Activated CD8-positive, alpha-beta memory T cell treated with anti-CD3 and anti-CD28 coated beads, Interleukin-2, amount 10 ng/mL, durations not matched to agents 7 days and 5 days (primary cell): Measurements from ENCODE around the gene NIPSNAP2. TPM values are rescaled to one million over a fixed set of nuclear protein-coding genes. Genes with fewer than 3 reads are reported as not detected.

Experiments used
- ATAC-seq: fragments of 150-1000 bp; cut with Tn5 transposase; one replicate; pipeline ENCODE4 v1.10.0; 2021; ENCODE audit warnings: moderate library complexity
- CTCF ChIA-PET: fragments of 350-600 bp; sonication (Branson Sonifier 250); formaldehyde crosslinking; loops from one replicate; lab custom pipeline; 2021; ENCODE audit warnings: antibody characterized with exemption; lab: Charles Lee
- DNase-seq: peaks from one replicate; pipeline ENCODE4 v3.0.0-alpha.2; 2020
- H3K27ac Mint-ChIP-seq: one replicate; pipeline ENCODE4 v1.8.0; 2021; ENCODE audit warnings: mild to moderate bottlenecking, mixed read lengths
- H3K27me3 Mint-ChIP-seq: one replicate; pipeline ENCODE4 v1.8.0; 2021; ENCODE audit warnings: mixed read lengths
- H3K36me3 Mint-ChIP-seq: one replicate; pipeline ENCODE4 v1.8.0; 2021; ENCODE audit warnings: mild to moderate bottlenecking, mixed read lengths
- H3K4me1 Mint-ChIP-seq: one replicate; pipeline ENCODE4 v1.8.0; 2021; ENCODE audit warnings: mixed read lengths
- H3K4me3 Mint-ChIP-seq: one replicate; pipeline ENCODE4 v1.8.0; 2021; ENCODE audit warnings: mild to moderate bottlenecking, moderate library complexity, mixed read lengths
- H3K9me3 Mint-ChIP-seq: one replicate; pipeline ENCODE4 v1.8.0; 2022; ENCODE audit warnings: low read depth, mixed read lengths
- total RNA-seq, 2 experiments: library from RNA; stranded (reverse); gene quantifications; one replicate each; pipeline ENCODE4 v1.2.3, GENCODE V29; 2021

The NIPSNAP2 gene
- total RNA-seq, 2 experiments from 2014 or later: 28.6 to 29.0 TPM

DNA sequence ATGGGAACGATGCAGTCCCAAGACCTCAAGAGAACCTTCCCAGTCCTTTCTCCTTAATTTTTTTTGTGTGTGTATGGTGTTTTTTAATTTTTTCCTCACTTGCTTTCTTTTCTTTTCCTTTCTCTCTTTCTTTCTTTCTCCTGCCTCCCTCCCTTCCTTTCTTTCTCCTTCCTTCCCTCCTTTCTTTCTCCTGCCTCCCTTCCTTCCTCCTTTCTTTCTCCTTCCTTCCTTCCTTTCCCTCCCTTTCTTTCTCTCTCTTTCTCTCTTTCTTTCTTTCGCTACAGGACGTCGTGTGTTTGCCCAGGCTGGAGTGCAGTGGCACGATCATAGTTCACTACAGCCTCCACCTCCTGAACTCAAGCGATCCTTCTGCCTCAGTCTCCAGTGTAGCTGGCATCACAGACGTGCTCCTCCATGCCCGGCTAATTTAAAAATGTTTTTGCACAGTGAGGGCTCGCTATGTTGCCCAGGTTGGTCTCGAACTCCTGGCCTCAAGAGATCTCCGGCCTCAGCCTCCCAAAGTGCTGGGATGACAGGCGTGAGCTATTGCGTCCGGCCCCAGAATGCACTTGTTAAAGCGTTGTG, 709 bp upstream of the NIPSNAP2 start:
- no peak for ATAC-seq
- Mint-ChIP-seq H3K27me3 (no peaks in the 10 kb centered on the region), H3K36me3 (peaks cover 5% of the 10 kb centered on the region), H3K4me1 (peaks cover 25% of the 10 kb centered on the region), H3K4me3 (peak overlapping the region; percentile 68), H3K9me3 (no peaks in the 10 kb centered on the region), H3K27ac (peak overlapping the region; percentile 73)
- CTCF ChIA-PET: interaction anchor here (0.6 to 2.2 kb wide), 12 partner anchors 8 to 324 kb away, joined by 3 to 19 read pairs (median 4); partner anchors contain the start of genes CCT6A, PSPH, SUMF2 and ZNF713
- DNase-seq: no peak

DNA sequence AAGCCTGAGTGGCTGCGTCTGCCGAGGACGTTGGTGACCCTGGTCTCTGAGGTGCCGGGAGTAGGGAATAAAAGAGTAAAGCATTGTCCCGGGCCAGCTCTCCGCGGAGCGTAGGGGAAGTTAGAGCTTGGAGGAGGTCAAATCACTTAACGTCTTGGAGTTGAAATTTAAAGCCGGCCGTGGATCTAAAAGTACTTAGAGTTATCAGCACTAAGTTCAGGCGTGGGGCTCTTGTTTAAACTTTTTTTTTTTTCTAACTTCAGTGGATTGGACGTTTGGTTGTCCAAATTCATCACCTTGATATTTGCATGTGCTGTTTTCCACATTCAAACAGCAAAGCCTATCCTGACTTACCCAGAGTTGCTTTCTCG, 700 bp downstream of the NIPSNAP2 start:
- no peaks in the 10 kb centered on the region for H3K27me3 Mint-ChIP-seq
- H3K36me3 Mint-ChIP-seq: peaks cover 11% of the 10 kb centered on the region
- peaks cover 33% of the 10 kb centered on the region for H3K4me1 Mint-ChIP-seq
- peak overlapping the region; percentile 80 for H3K27ac Mint-ChIP-seq
- H3K4me3 Mint-ChIP-seq: peak overlapping the region; percentile 75
- CTCF ChIA-PET: interaction anchor here (1.0 to 2.2 kb wide), 7 partner anchors 9 to 371 kb away, joined by 3 to 19 read pairs (median 8); partner anchors contain the start of genes CCT6A, PSPH and SUMF2
- DNase-seq: no peak
- no peaks in the 10 kb centered on the region for H3K9me3 Mint-ChIP-seq
- ATAC-seq: no peak

DNA sequence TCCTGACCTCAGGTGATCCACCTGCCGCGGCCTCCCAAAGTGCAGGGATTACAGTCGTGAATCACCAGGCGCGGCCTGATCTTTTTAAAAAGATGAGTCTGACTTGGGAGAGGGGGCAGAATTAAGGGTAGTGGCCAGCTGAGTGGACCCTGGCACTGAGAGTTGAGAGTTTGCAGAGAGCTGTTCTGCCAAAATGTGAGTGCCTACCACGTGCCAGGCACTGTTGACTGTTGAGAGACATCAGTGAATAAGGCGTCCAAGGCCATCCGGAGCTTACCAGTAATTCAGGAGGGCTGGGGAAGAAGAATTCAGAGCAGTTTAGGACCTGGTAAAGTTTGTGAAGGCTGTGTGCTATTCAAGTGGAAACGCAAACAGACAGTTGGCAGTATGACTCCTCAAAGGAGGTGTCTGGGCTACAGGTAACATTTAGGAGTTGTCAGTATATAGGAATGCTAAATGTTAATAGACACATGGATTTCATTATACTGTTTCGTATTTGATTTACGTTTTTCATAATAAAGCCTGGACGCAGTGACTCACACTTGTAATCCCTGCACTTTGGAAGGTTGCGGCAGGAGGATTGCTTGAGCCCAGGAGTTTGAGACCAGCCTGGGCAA, 1.5 kb downstream of the NIPSNAP2 start:
- CTCF ChIA-PET: interaction anchor here (1.6 kb wide), 1 partner anchor 108 kb away, joined by 4 read pairs; no protein-coding TSS in a partner anchor
- Mint-ChIP-seq H3K9me3 (no peaks in the 10 kb centered on the region), H3K4me3 (peak overlapping the region; percentile 7), H3K4me1 (peaks cover 34% of the 10 kb centered on the region), H3K36me3 (peaks cover 12% of the 10 kb centered on the region), H3K27ac (no peak overlapping the region), H3K27me3 (no peaks in the 10 kb centered on the region)
- no peak for DNase-seq
- ATAC-seq: no peak

DNA sequence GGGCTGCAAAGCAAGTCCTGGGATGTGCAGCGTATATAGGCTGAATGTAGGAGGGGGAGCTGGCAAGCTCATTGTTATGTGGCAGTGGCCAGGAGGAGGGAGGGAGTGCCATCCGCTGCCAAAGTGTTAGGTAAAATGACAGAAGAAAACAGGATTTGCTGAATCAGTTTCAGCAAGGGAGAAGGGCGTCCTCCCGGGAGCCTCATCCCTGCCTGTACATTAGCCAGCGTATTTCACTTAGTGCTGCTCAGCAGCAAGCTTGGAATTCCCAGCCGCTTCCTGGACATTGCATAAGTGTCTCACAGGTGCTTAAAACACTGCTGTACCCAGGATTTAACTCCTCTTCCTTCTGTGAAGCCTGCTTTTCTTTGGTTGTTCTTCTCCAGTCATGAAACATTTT, 2.5 kb downstream of the NIPSNAP2 start:
- Mint-ChIP-seq H3K36me3 (peaks cover 12% of the 10 kb centered on the region), H3K27ac (no peak overlapping the region), H3K27me3 (no peaks in the 10 kb centered on the region), H3K9me3 (no peaks in the 10 kb centered on the region), H3K4me3 (no peak overlapping the region), H3K4me1 (peaks cover 34% of the 10 kb centered on the region)
- no peak for DNase-seq
- CTCF ChIA-PET: interaction anchor here (1.6 kb wide), 1 partner anchor 107 kb away, joined by 4 read pairs; no protein-coding TSS in a partner anchor
- no peak for ATAC-seq

DNA sequence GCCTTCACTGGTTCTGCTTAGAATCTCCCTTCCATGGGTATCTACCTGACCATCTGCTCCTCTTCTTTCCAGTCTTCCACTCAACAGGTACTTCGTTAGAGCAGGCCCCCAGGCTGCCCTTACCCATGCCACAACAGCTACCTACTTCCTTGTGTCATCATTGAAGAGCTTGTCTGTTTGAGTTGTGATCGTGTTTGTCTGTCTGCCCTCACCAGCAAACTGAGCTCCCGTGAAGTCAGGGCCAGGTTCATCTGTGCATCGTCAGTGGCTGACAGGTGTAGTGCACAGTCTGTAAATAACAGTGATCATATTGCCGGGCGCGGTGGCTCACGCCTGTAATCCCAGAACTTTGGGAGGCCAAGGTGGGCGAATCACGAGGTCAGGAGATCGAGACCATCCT, 5.0 kb downstream of the NIPSNAP2 start:
- CTCF ChIA-PET: no interaction called here
- Mint-ChIP-seq H3K4me3 (no peak overlapping the region), H3K4me1 (peaks cover 18% of the 10 kb centered on the region), H3K9me3 (no peaks in the 10 kb centered on the region), H3K27me3 (no peaks in the 10 kb centered on the region), H3K36me3 (peaks cover 12% of the 10 kb centered on the region), H3K27ac (no peak overlapping the region)
- ATAC-seq (no peak), DNase-seq (no peak)

DNA sequence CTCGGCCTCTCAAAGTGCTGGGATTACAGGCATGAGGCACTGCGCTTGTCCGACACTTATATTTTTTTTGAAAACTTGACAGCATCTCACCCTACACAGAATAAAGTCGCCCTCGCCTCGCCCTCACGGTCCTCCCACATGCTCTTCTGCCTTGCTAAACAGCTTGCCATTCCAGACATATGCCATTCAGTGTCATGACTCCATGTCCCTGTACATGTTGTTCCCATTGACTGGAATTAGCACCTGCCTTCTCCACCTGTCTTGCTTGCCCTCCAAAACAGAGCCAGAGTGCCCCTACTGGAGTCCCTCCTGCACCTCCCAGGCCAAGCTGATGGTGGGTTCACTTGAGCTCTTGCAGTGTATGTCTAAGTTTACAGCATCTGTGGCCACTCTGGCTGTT, 6.2 kb downstream of the NIPSNAP2 start:
- ATAC-seq (no peak), DNase-seq (no peak)
- H3K27me3 Mint-ChIP-seq: no peaks in the 10 kb centered on the region
- CTCF ChIA-PET: no interaction called here
- H3K4me1 Mint-ChIP-seq: peaks cover 13% of the 10 kb centered on the region
- no peak overlapping the region for H3K4me3 Mint-ChIP-seq
- peaks cover 12% of the 10 kb centered on the region for H3K36me3 Mint-ChIP-seq
- no peaks in the 10 kb centered on the region for H3K9me3 Mint-ChIP-seq
- H3K27ac Mint-ChIP-seq: no peak overlapping the region

DNA sequence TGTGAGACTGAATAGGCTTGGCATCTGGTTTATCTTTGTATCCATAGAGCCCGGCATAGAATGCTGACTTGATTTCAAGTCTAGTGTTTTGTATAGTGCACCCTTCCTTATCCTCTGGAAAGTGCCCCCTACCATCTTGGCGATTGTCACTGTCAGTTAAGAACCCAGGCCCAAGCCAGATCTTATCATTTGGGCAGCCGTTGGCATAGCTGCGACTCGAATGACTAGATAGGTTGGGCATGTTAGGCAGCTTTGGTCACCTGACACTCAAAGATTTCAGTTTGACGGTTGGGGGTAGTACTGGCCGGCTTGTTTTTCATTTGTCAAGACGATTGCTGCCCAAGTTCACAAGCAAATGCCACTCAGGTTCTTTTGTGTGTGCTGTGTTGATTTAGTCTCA, 6.6 kb downstream of the NIPSNAP2 start:
- Mint-ChIP-seq H3K36me3 (peaks cover 10% of the 10 kb centered on the region), H3K9me3 (no peaks in the 10 kb centered on the region), H3K27ac (no peak overlapping the region), H3K4me3 (no peak overlapping the region), H3K27me3 (no peaks in the 10 kb centered on the region), H3K4me1 (peaks cover 11% of the 10 kb centered on the region)
- ATAC-seq (no peak), DNase-seq (no peak)
- CTCF ChIA-PET: no interaction called here

DNA sequence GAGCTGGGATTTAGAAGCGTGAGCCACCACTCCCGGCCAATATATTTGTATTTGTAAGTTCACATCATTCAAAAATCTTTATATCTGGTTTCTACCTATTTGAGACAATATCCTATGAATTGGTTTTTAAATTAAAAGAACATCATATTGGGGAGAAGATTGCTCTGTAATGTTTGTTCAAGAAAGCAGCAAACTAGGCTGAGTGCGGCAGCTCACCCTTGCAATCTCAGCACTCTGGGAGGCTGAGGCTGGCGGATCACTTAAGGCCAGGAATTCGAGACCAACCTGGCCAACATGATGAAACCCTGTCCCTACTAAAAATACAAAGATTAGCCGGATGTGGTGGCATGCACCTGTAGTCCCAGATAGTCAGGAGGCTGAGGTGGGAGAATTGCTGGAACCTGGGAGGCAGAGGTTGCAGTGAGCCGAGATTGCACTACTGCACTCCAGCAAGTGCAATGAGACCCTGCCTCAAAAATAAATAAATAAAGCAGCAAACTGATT, 9.4 kb downstream of the NIPSNAP2 start:
- CTCF ChIA-PET: interaction anchor here (1.9 kb wide), 1 partner anchor 10 kb away, joined by 4 read pairs; the partner anchor contains the start of gene NIPSNAP2
- Mint-ChIP-seq H3K27me3 (no peaks in the 10 kb centered on the region), H3K9me3 (no peaks in the 10 kb centered on the region), H3K36me3 (peaks cover 12% of the 10 kb centered on the region), H3K4me3 (no peak overlapping the region), H3K27ac (no peak overlapping the region), H3K4me1 (peaks cover 9% of the 10 kb centered on the region)
- ATAC-seq: no peak
- no peak for DNase-seq

DNA sequence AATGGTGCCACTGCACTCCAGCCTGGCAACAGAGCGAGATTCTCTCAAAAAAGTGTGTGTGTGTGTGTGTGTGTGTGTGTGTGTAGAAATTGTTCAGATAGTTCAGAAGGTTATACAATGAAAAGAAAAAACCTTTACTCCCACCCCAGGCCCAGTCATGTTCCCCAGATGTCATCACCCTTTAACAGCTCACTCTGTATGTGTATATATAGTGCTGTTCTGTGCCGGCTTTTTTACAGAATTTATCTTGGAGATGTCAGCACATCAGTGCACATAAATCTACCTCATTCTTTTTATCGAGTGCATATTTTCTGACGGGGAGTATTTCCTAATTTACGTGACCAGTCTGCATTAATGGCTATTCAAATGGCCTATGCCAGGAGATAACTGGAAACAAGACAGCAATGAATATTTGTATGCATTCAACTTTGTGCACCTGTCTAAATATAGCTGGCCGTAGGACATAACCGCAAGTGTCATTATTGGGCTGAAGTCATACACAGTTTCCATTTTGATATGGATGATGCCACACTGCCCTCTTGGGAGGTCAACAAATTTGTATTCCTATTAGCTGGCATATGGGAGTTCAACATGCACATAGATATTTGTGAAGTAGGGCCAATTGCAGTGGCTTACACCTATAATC, 11.7 kb downstream of the NIPSNAP2 start:
- CTCF ChIA-PET: interaction anchor here (0.8 to 1.1 kb wide), 2 partner anchors 12 to 335 kb away, joined by 3 to 4 read pairs; partner anchors contain the start of gene NIPSNAP2
- H3K27me3 Mint-ChIP-seq: no peaks in the 10 kb centered on the region
- H3K27ac Mint-ChIP-seq: no peak overlapping the region
- DNase-seq (no peak), ATAC-seq (no peak)
- no peaks in the 10 kb centered on the region for H3K9me3 Mint-ChIP-seq
- H3K4me3 Mint-ChIP-seq: no peak overlapping the region
- peaks cover 15% of the 10 kb centered on the region for H3K36me3 Mint-ChIP-seq
- no peaks in the 10 kb centered on the region for H3K4me1 Mint-ChIP-seq

DNA sequence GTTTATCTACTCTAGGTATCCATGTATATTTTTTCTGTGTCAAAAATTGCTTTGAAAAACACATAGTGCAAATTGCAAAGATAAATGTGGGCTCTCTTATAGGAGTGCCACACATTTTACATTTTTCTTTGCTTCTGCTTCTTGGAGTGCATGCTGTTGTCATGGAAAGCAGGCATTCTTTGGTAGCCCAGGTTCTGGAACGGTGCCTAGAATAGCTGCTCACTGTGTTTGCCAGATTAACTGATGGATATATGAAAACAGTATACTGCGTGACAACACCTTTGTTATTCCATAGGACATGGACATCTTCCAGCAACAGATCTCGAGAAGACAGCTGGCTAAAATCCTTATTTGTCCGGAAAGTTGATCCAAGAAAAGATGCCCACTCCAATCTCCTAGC, 13.4 kb downstream of the NIPSNAP2 start:
- Mint-ChIP-seq H3K27ac (no peak overlapping the region), H3K4me3 (no peak overlapping the region), H3K27me3 (no peaks in the 10 kb centered on the region), H3K9me3 (no peaks in the 10 kb centered on the region), H3K4me1 (no peaks in the 10 kb centered on the region), H3K36me3 (peaks cover 20% of the 10 kb centered on the region)
- ATAC-seq: no peak
- no peak for DNase-seq
- CTCF ChIA-PET: interaction anchor here (2.2 kb wide), 1 partner anchor 96 kb away, joined by 6 read pairs; no protein-coding TSS in a partner anchor

DNA sequence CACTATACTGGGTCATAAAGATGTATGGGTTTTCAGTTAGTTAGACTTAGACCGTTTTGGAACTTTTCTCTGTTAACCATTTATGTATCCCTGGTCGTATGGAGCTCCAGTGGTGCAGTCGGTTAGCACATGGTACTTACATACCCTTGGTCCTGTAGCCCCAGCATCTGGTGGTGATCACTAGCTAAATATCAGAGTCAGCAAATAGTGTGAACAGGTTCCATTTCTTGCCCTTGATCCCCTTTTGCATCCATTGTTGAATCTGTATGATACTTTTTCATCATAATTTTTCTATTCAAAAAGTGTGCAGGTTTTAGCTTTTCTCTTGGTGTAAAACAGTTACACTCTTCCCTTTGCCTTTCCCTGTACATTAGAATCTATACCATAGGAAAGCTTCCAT, 15.9 kb downstream of the NIPSNAP2 start:
- no peak for ATAC-seq
- DNase-seq: no peak
- no peak overlapping the region for H3K4me3 Mint-ChIP-seq
- H3K27me3 Mint-ChIP-seq: no peaks in the 10 kb centered on the region
- no peaks in the 10 kb centered on the region for H3K9me3 Mint-ChIP-seq
- H3K4me1 Mint-ChIP-seq: no peaks in the 10 kb centered on the region
- H3K27ac Mint-ChIP-seq: no peak overlapping the region
- CTCF ChIA-PET: interaction anchor here (0.9 kb wide), 1 partner anchor 9 kb away, joined by 3 read pairs; no protein-coding TSS in a partner anchor
- peaks cover 28% of the 10 kb centered on the region for H3K36me3 Mint-ChIP-seq

DNA sequence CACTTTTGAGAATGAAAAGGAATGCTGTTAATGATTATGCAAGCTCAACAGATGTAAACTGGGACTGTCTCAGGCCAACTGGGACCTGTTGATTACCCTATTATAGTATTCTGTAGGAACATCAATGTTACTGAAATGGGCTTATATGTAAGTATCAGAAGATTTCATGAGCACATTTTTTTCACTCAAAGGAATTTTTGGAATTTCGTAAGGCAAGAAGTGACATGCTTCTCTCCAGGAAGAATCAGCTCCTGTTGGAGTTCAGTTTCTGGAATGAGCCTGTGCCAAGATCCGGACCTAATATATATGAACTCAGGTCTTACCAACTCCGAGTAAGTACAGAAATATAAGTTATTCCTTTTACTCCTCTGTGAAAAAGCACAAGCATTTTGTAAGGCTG, 19.2 kb downstream of the NIPSNAP2 start:
- DNase-seq (no peak), ATAC-seq (no peak)
- CTCF ChIA-PET: interaction anchor here (1.1 kb wide), 1 partner anchor 21 kb away, joined by 4 read pairs; no protein-coding TSS in a partner anchor
- Mint-ChIP-seq H3K4me3 (no peak overlapping the region), H3K27me3 (no peaks in the 10 kb centered on the region), H3K27ac (no peak overlapping the region), H3K36me3 (peaks cover 29% of the 10 kb centered on the region), H3K9me3 (no peaks in the 10 kb centered on the region), H3K4me1 (peaks cover 3% of the 10 kb centered on the region)

DNA sequence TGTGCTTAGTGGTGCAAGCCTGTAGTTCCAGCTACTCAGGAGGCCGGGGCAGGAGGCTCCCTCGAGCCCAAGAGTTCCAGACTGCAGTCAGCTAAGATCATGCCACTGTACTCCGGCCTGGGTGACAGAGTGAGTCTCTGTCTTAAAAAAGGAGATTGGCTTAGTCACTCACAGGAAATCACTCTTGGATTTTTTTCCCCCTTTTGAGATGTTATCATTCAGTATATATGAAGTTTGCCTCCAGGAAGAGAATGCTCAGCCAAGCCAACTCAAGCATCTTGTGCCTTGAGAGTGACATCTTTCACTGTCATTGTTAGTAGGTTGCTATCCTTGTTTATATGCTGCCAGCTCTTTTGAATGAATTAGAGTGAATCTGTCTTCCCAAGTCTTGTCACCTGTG, 28.0 kb downstream of the NIPSNAP2 start:
- peaks cover 3% of the 10 kb centered on the region for H3K4me1 Mint-ChIP-seq
- no peaks in the 10 kb centered on the region for H3K9me3 Mint-ChIP-seq
- ATAC-seq (no peak), DNase-seq (no peak)
- H3K27ac Mint-ChIP-seq: no peak overlapping the region
- H3K36me3 Mint-ChIP-seq: peaks cover 25% of the 10 kb centered on the region
- CTCF ChIA-PET: no interaction called here
- no peak overlapping the region for H3K4me3 Mint-ChIP-seq
- no peaks in the 10 kb centered on the region for H3K27me3 Mint-ChIP-seq
